Astrocyte (in vitro differentiated cells and primary cell): ENCODE results near the gene SLAMF7.

Experiments used
- EZH2 ChIP-seq: IDR thresholded peaks from 2 replicates; pipeline ENCODE4 v1.6.1; 2012; ENCODE audit warnings: mild to moderate bottlenecking, low read length, inconsistent platforms; ENCODE audit not compliant: insufficient read depth
- TF ChIP-seq, protein P1 (sequence below): IDR thresholded peaks from 2 replicates; pipeline ENCODE4 v1.5.1; 2011; ENCODE audit warnings: low read depth, mild to moderate bottlenecking, inconsistent platforms, low read length, moderate library complexity; ENCODE audit not compliant: insufficient read depth

GRCh38 chr1:160741092-160741501 is 2.0 kb downstream of the SLAMF7 start:
- TF ChIP-seq, protein P1, sequence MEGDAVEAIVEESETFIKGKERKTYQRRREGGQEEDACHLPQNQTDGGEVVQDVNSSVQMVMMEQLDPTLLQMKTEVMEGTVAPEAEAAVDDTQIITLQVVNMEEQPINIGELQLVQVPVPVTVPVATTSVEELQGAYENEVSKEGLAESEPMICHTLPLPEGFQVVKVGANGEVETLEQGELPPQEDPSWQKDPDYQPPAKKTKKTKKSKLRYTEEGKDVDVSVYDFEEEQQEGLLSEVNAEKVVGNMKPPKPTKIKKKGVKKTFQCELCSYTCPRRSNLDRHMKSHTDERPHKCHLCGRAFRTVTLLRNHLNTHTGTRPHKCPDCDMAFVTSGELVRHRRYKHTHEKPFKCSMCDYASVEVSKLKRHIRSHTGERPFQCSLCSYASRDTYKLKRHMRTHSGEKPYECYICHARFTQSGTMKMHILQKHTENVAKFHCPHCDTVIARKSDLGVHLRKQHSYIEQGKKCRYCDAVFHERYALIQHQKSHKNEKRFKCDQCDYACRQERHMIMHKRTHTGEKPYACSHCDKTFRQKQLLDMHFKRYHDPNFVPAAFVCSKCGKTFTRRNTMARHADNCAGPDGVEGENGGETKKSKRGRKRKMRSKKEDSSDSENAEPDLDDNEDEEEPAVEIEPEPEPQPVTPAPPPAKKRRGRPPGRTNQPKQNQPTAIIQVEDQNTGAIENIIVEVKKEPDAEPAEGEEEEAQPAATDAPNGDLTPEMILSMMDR: no peak
- TF ChIP-seq EZH2: no peak
